ENCODE results near the gene NPFFR1.

GRCh38 chr10:70232859-70233108 lies 51.0 kb downstream of the NPFFR1 start:
- no peak for TF ChIP-seq CTCF (IDR thresholded peaks at IDR 0.05; ENCODE audit: low read depth, low read length, missing input control)
- no peak for TF ChIP-seq RAD21 (IDR thresholded peaks at IDR 0.05)
- no peak for TF ChIP-seq GABPA (IDR thresholded peaks at IDR 0.05 in 1 of 2, conservative IDR thresholded peaks at IDR 0.05 in 1 of 2)
- no peak for TF ChIP-seq EGR1 (IDR thresholded peaks at IDR 0.05; ENCODE audit: low read depth in 2 of 2)
